Adrenal gland (tissue), 12 donors: ENCODE data around the gene CWC27. TPM values are rescaled to one million over a fixed set of nuclear protein-coding genes. Genes with fewer than 3 reads are reported as not detected.

Experiments used
- DNase-seq, 7 donors: peaks; one replicate each; pipeline ENCODE4 v3.0.0-alpha.2; 2019 to 2020
- H3K27ac ChIP-seq, 5 donors: fragments of 200-600 bp; sonication (generic) in 4 of 5; 1 replicate in 3 of 5; 2 replicates in 2 of 5; pipeline versions ENCODE4 v1.5.1 to v1.8.0; 2016 to 2020; ENCODE audit warnings: mild to moderate bottlenecking in 1 of 5
- H3K27me3 ChIP-seq: fragments of 200-600 bp; 2 replicates; pipeline ENCODE4 v1.8.0; 2021
- H3K36me3 ChIP-seq, 2 donors: fragments of 200-600 bp; replicated peaks in 1 of 2; 1 replicate in 1 of 2; 2 replicates in 1 of 2; pipeline versions ENCODE4 v1.5.1 to v1.8.0; 2018 to 2022
- H3K4me1 ChIP-seq, 2 donors: fragments of 200-600 bp; replicated peaks in 1 of 2; 1 replicate in 1 of 2; 2 replicates in 1 of 2; pipeline versions ENCODE4 v1.5.1 to v1.8.0; 2018 to 2021
- H3K4me3 ChIP-seq, 4 donors: fragments of 200-600 bp; sonication (generic) in 3 of 4; one replicate each; pipeline ENCODE4 v1.5.1; 2016 to 2018
- H3K9me3 ChIP-seq, 3 donors: fragments of 200-600 bp; sonication (generic) in 1 of 3; replicated peaks in 1 of 3; 1 replicate in 2 of 3; 2 replicates in 1 of 3; pipeline versions ENCODE4 v1.5.1 to v1.8.0; 2016 to 2021
- POLR2A ChIP-seq, 2 donors: fragments of 450-650 bp; IDR thresholded peaks; one replicate each; pipeline ENCODE4 v1.6.1; 2017; ENCODE audit warnings: antibody characterized with exemption in 2 of 2, mild to moderate bottlenecking in 2 of 2, moderate library complexity in 1 of 2
- WGBS, 4 donors: extraction: QIAGEN DNeasy Blood & Tissue Kit in 2 of 4; methylation state at CpG; one replicate each; pipeline versions ENCODE4 v1.1.5 to v1.1.7; 2013 to 2017; 5-methylcytosine and 5-hydroxymethylcytosine counted together
- intact Hi-C, 2 donors: fragments of 100-400 bp; cut with DNase I; formaldehyde crosslinking; loops; one replicate each; pipeline versions ENCODE4 v1.14.1 to v1.15.0; 2022 to 2023
- polyA plus RNA-seq, 3 donors: library from polyadenylated mRNA; stranded (reverse); fragments of 200-250 nt in 2 of 3; fragments of 350-450 nt in 1 of 3; fragmentation: Illumina TruSeq in 1 of 3; extraction: RNeasy Lipid Tissue Mini Kit (QIAGEN cat#74804) in 1 of 3; gene quantifications; one replicate each; pipeline ENCODE4 v1.2.3, GENCODE V29; 2013 to 2014
- total RNA-seq, 9 donors: library from RNA; depleted of rRNA in 4 of 9; stranded (reverse); fragments of >200 nt in 4 of 9; fragments of 120-200 nt in 1 of 9; fragmentation: NEBNext Ultra II Directional in 1 of 9; extraction: Animal tissue kit (Norgen Biotek cat#: 25700) in 1 of 9; gene quantifications; one replicate each; pipeline versions ENCODE4 v1.1.0 to v1.2.4, GENCODE V29; 2013 to 2023
- TF ChIP-seq, protein P1 (sequence below), 6 experiments: fragments of 450-650 bp in 4 of 6; fragments of 200-600 bp in 2 of 6; sonication (generic) in 1 of 6; IDR thresholded peaks; 1 replicate in 5 of 6; 2 replicates in 1 of 6; pipeline versions ENCODE4 v1.5.1 to v1.8.0; 2016 to 2021; ENCODE audit warnings: antibody characterized with exemption in 6 of 6, mild to moderate bottlenecking in 2 of 6, moderate library complexity in 1 of 6
- donor health status: healthy with polysubstance abuse.
- donor health status: Bipolar disorder and iron deficiency.
- donor health status: DM: yes; HTN: yes; CAD: no.
- donor health status: DM: no; HTN: no; CAD: no.
- donor health status: DM: no; HTN: no; CAD: no.
- donor health status: DM: yes; HTN: yes; CAD: no.

The CWC27 gene
- total and polyA plus RNA-seq, 12 donors = 7.3 to 31.0 (median 15.6) TPM

DNA sequence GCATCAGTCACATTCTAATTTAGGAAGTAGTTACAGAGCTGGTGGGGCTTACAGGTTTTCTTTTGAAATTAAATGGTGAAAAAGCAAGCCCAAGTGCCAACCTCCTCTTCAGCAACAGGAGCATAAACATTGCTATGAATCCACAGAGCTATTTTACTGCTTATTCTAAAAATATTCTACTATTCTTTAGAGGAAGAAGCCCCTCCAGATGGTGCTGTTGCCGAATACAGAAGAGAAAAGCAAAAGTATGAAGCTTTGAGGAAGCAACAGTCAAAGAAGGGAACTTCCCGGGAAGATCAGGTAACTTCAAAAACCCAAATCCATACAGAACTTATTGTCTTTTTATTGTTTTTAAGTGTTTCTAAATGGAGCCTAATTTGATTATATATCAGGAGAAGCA is 202.8 kb downstream of the CWC27 start:
- no peak overlapping the region for H3K4me3 ChIP-seq
- 63 to 78% (median 69%) methylated on average over 2 of the region's 2 CpGs for WGBS, 4 donors
- no peaks in the 10 kb centered on the region for H3K27me3 ChIP-seq
- no peak for DNase-seq
- intact Hi-C loops = no loop called here
- no peaks in the 10 kb centered on the region for H3K4me1 ChIP-seq
- TF ChIP-seq, protein P1, sequence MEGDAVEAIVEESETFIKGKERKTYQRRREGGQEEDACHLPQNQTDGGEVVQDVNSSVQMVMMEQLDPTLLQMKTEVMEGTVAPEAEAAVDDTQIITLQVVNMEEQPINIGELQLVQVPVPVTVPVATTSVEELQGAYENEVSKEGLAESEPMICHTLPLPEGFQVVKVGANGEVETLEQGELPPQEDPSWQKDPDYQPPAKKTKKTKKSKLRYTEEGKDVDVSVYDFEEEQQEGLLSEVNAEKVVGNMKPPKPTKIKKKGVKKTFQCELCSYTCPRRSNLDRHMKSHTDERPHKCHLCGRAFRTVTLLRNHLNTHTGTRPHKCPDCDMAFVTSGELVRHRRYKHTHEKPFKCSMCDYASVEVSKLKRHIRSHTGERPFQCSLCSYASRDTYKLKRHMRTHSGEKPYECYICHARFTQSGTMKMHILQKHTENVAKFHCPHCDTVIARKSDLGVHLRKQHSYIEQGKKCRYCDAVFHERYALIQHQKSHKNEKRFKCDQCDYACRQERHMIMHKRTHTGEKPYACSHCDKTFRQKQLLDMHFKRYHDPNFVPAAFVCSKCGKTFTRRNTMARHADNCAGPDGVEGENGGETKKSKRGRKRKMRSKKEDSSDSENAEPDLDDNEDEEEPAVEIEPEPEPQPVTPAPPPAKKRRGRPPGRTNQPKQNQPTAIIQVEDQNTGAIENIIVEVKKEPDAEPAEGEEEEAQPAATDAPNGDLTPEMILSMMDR (IDR thresholded peaks at IDR 0.05) = no peak
- no peak for TF ChIP-seq POLR2A (IDR thresholded peaks at IDR 0.05)
- H3K36me3 ChIP-seq = no peaks in the 10 kb centered on the region
- H3K27ac ChIP-seq = no peak overlapping the region
- H3K9me3 ChIP-seq = no peaks in the 10 kb centered on the region

- Histone ChIP-seq H3K4me3 (no peak overlapping the region), H3K9me3 (no peaks in the 10 kb centered on the region), H3K27me3 (no peaks in the 10 kb centered on the region), H3K4me1 (no peaks in the 10 kb centered on the region), H3K27ac (no peak overlapping the region), H3K36me3 (no peaks in the 10 kb centered on the region)
- WGBS, 4 donors = 93 to 97% (median 95%) methylated on average over 3 of the region's 3 CpGs
- TF ChIP-seq, protein P1 (IDR thresholded peaks at IDR 0.05) = no peak
- no peak for TF ChIP-seq POLR2A (IDR thresholded peaks at IDR 0.05)
- no peak for DNase-seq
- intact Hi-C loops = no loop called here
These were observed 203.3 kb downstream of the CWC27 start for GRCh38 chr5:64971990-64972389.

DNA sequence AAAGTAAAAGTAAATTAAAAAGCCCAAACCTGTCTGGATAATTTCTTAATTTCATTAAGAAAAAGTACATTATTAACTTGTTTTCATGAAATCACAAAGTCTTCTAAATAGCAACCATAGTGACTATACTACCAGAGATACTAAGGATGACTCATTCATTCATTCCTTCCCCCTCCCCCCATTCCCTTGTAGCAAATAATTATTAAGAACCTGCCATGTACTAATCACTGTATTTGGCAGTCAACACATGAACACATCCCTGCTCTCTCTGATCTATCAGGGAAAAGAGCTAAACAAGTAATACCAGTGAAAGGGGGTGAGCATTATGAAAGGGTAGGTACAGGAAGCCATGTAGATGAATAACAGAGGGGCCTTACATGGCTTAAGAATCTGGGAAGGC is 203.9 kb downstream of the CWC27 start:
- Histone ChIP-seq H3K4me3 (no peak overlapping the region), H3K9me3 (no peaks in the 10 kb centered on the region), H3K27ac (no peak overlapping the region), H3K27me3 (no peaks in the 10 kb centered on the region), H3K36me3 (no peaks in the 10 kb centered on the region), H3K4me1 (no peaks in the 10 kb centered on the region)
- intact Hi-C loops = no loop called here
- DNase-seq = no peak
- TF ChIP-seq, protein P1 (IDR thresholded peaks at IDR 0.05) = no peak
- no peak for TF ChIP-seq POLR2A (IDR thresholded peaks at IDR 0.05)

DNA sequence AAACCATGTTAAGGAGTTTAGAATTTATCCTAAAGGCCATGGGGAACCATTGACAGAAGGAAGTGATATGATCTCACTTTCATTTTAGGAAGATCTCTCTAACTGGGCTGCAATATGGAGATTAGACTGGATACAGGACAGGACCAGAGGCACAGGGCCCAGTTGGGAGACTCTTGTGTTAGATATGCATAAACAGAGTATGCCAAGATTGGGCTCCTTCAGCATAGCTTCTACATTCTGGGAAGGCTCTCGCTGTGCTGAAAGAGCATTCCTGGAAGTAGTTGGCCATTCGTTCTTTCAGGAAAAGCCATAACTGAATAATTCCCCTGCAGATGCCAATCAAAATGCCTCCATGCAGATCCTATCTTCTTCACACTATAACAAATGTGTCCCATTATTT is 204.5 kb downstream of the CWC27 start:
- Histone ChIP-seq H3K27ac (no peak overlapping the region), H3K9me3 (no peaks in the 10 kb centered on the region)
- TF ChIP-seq, protein P1 (IDR thresholded peaks at IDR 0.05) = no peak
- TF ChIP-seq POLR2A (IDR thresholded peaks at IDR 0.05) = no peak

More for the DNA sequence above, 204.5 kb downstream of the CWC27 start:
- no peak for DNase-seq
- WGBS, 4 donors = 78 to 91% (median 87%) methylated on average over 2 of the region's 2 CpGs
- Histone ChIP-seq H3K27me3 (no peaks in the 10 kb centered on the region), H3K36me3 (no peaks in the 10 kb centered on the region), H3K4me1 (no peaks in the 10 kb centered on the region), H3K4me3 (no peak overlapping the region)
- intact Hi-C loops = no loop called here
